ENCODE results near the gene SMARCD1.
A peak's percentile ranks its signal among the peaks of the same experiment; 100 is the strongest.

The SMARCD1 gene

GRCh38 chr12:50099302-50100008 lies 14.3 kb downstream of the SMARCD1 start:
- H3K36me3 ChIP-seq (replicated peaks) = peaks cover 55% of the 10 kb centered on the region
- no peak overlapping the region for H3K27ac ChIP-seq
- TF ChIP-seq CTCF (IDR thresholded peaks at IDR 0.05; ENCODE audit: low read depth, low read length, missing control alignments) = no peak
- no peak for DNase-seq
- in situ Hi-C loops (cut with HindIII; ENCODE audit: low pct_ligation_motif_present, low sequenced_read_pairs) = no loop called here
- no peak overlapping the region for H3K4me3 ChIP-seq (ENCODE audit: low read depth, low read length)
- no peaks in the 10 kb centered on the region for H3K27me3 ChIP-seq (replicated peaks)

- Histone ChIP-seq H3K27ac (no peak overlapping the region), H3K27me3 (replicated peaks) (no peaks in the 10 kb centered on the region), H3K4me3 (ENCODE audit: low read depth, low read length) (no peak overlapping the region), H3K36me3 (replicated peaks) (peaks cover 44% of the 10 kb centered on the region)
- no peak for TF ChIP-seq CTCF (IDR thresholded peaks at IDR 0.05; ENCODE audit: low read depth, low read length, missing control alignments)
- in situ Hi-C loops (cut with HindIII; ENCODE audit: low pct_ligation_motif_present, low sequenced_read_pairs) = no loop called here
- DNase-seq = no peak
Observed at GRCh38 chr12:50100561-50100960, 15.4 kb downstream of the SMARCD1 start.

GRCh38 chr12:50101663-50102062 lies 16.5 kb downstream of the SMARCD1 start:
- H3K27ac ChIP-seq = no peak overlapping the region
- no peaks in the 10 kb centered on the region for H3K27me3 ChIP-seq (replicated peaks)
- in situ Hi-C loops (cut with HindIII; ENCODE audit: low pct_ligation_motif_present, low sequenced_read_pairs) = no loop called here
- peak; percentile 69 for TF ChIP-seq CTCF (IDR thresholded peaks at IDR 0.05; ENCODE audit: low read depth, low read length, missing control alignments)
- H3K4me3 ChIP-seq (ENCODE audit: low read depth, low read length) = no peak overlapping the region
- peaks cover 33% of the 10 kb centered on the region for H3K36me3 ChIP-seq (replicated peaks)
- DNase-seq = no peak

GRCh38 chr12:50102131-50102531 lies 17.0 kb downstream of the SMARCD1 start:
- no peak for DNase-seq
- H3K27me3 ChIP-seq (replicated peaks) = no peaks in the 10 kb centered on the region
- no peak overlapping the region for H3K4me3 ChIP-seq (ENCODE audit: low read depth, low read length)
- TF ChIP-seq CTCF (IDR thresholded peaks at IDR 0.05; ENCODE audit: low read depth, low read length, missing control alignments) = no peak
- in situ Hi-C loops (cut with HindIII; ENCODE audit: low pct_ligation_motif_present, low sequenced_read_pairs) = no loop called here
- peaks cover 28% of the 10 kb centered on the region for H3K36me3 ChIP-seq (replicated peaks)
- no peak overlapping the region for H3K27ac ChIP-seq

GRCh38 chr12:50102646-50103309 lies 17.6 kb downstream of the SMARCD1 start:
- TF ChIP-seq CTCF (IDR thresholded peaks at IDR 0.05; ENCODE audit: low read depth, low read length, missing control alignments) = no peak
- in situ Hi-C loops (cut with HindIII; ENCODE audit: low pct_ligation_motif_present, low sequenced_read_pairs) = no loop called here
- Histone ChIP-seq H3K27ac (no peak overlapping the region), H3K36me3 (replicated peaks) (peaks cover 23% of the 10 kb centered on the region), H3K27me3 (replicated peaks) (no peaks in the 10 kb centered on the region), H3K4me3 (ENCODE audit: low read depth, low read length) (no peak overlapping the region)
- DNase-seq = no peak

All from brain microvascular endothelial cell (primary cell).